HEK293 (cell line): ENCODE data around the gene SH3GL1.

Experiments
- CTCF ChIA-PET: fragments of 350-600 bp; formaldehyde crosslinking; extraction: SDS; loops from one replicate; lab custom pipeline; 2021; ENCODE audit warnings: antibody characterized with exemption; lab: Yijun Ruan, JAX
- POLR2A ChIA-PET: fragments of 300-600 bp; formaldehyde crosslinking; extraction: SDS; loops from one replicate; lab custom pipeline; 2020; ENCODE audit warnings: antibody characterized with exemption, inconsistent platforms; lab: Yijun Ruan, JAX
- H3K27ac ChIP-seq: fragments of 200-500 bp; sonication (Bioruptor generic); 2 replicates; pipeline ENCODE4 v1.5.1; 2014; ENCODE audit warnings: low read depth, low read length, control low read depth, inconsistent platforms; ENCODE audit errors: extremely low read depth
- H3K36me3 ChIP-seq, 2 experiments: fragments of 200-500 bp in 1 of 2; sonication (Bioruptor generic) in 1 of 2; 1 replicate in 1 of 2; 2 replicates in 1 of 2; pipeline ENCODE4 v1.5.1; 2014 to 2017; ENCODE audit warnings: inconsistent platforms in 2 of 2, low read length in 2 of 2; ENCODE audit not compliant: control insufficient read depth in 2 of 2, insufficient read depth in 1 of 2
- H3K4me1 ChIP-seq: fragments of 200-500 bp; sonication (Bioruptor generic); 2 replicates; pipeline ENCODE4 v1.5.1; 2014; ENCODE audit warnings: mild to moderate bottlenecking, low read length, inconsistent platforms; ENCODE audit not compliant: control insufficient read depth, insufficient read depth
- H3K4me3 ChIP-seq: 2 replicates; pipeline ENCODE4 v1.5.1; 2011; ENCODE audit warnings: low read depth, mild to moderate bottlenecking, control low read depth, low read length, moderate library complexity
- H3K9me3 ChIP-seq: fragments of 200-500 bp; sonication (Bioruptor generic); 2 replicates; pipeline ENCODE4 v1.5.1; 2014; ENCODE audit warnings: low read depth, low read length, inconsistent platforms; ENCODE audit not compliant: control insufficient read depth, insufficient read depth
- MZF1 ChIP-seq: fragments of 450-650 bp; formaldehyde crosslinking; IDR thresholded peaks from 2 replicates; pipeline ENCODE4 v1.5.1; 2017; ENCODE audit warnings: missing biosample characterization, missing genetic modification characterization, borderline replicate concordance
- PRDM10 ChIP-seq: fragments of 450-650 bp; formaldehyde crosslinking; IDR thresholded peaks from 2 replicates; pipeline ENCODE4 v1.5.1; 2016; ENCODE audit warnings: missing biosample characterization, missing genetic modification characterization
- ZNF10 ChIP-seq: fragments of 450-650 bp; formaldehyde crosslinking; IDR thresholded peaks from 2 replicates; pipeline ENCODE4 v1.5.1; 2017; ENCODE audit warnings: missing biosample characterization, missing genetic modification characterization
- ZNF184 ChIP-seq: fragments of 450-650 bp; IDR thresholded peaks from 2 replicates; pipeline ENCODE4 v1.5.1; 2018; ENCODE audit warnings: missing biosample characterization, mild to moderate bottlenecking, missing genetic modification characterization
- ZNF341 ChIP-seq: fragments of 450-650 bp; formaldehyde crosslinking; IDR thresholded peaks from 2 replicates; pipeline ENCODE4; 2016; ENCODE audit warnings: low read depth, missing biosample characterization, missing genetic modification characterization
- ZNF398 ChIP-seq: fragments of 450-650 bp; formaldehyde crosslinking; IDR thresholded peaks from 2 replicates; pipeline ENCODE4 v1.5.1; 2017; ENCODE audit warnings: missing biosample characterization, missing genetic modification characterization
- ZNF449 ChIP-seq: fragments of 450-650 bp; formaldehyde crosslinking; IDR thresholded peaks from 2 replicates; pipeline ENCODE4 v1.5.1; 2017; ENCODE audit warnings: missing biosample characterization, mild to moderate bottlenecking, missing genetic modification characterization, moderate library complexity
- ZNF544 ChIP-seq: fragments of 450-650 bp; formaldehyde crosslinking; IDR thresholded peaks from 2 replicates; pipeline ENCODE4 v1.5.0; 2017; ENCODE audit warnings: missing biosample characterization, missing genetic modification characterization
- ZNF624 ChIP-seq: fragments of 450-650 bp; formaldehyde crosslinking; IDR thresholded peaks from 2 replicates; pipeline ENCODE4 v1.5.1; 2017; ENCODE audit warnings: missing biosample characterization, missing genetic modification characterization
- ZNF837 ChIP-seq: fragments of 450-650 bp; formaldehyde crosslinking; IDR thresholded peaks from 2 replicates; pipeline ENCODE4 v1.5.1; 2016; ENCODE audit warnings: missing biosample characterization, missing genetic modification characterization
- TF ChIP-seq, protein P1 (sequence below): fragments of 450-650 bp; formaldehyde crosslinking; IDR thresholded peaks from 2 replicates; pipeline ENCODE4 v1.5.1; 2016; ENCODE audit warnings: missing biosample characterization, missing genetic modification characterization, low read depth

Gene SH3GL1

GRCh38 chr19:4357095-4357797 lies 43.1 kb downstream of the SH3GL1 start (continued):
- TF ChIP-seq ZNF398 (tag by site-specific recombination) (0 out of 2 replicates have a peak, but pooled peaks have one; percentile 35), ZNF624 (tag by site-specific recombination) (no peak)
- TF ChIP-seq, all 188 proteins: peak for 2

DNA sequence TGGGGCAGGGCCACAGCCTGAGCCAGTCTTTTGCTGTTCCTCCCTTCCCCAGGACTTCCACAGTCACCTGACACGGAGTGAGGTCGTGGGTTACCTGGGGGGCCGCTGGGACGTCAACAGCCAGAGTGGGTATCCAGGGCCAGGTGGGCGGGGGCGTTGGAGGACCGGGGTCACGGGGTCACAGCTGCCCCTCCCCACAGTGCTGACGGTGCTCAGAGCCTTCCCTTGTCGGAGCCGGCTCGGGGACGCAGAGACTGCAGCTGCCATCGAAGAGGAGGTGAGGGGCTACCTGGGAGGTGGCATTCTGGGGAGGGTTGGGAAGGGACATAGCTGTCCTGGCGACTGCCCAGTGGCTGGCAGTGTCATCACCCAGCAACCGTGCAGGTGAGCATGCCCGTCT lies 45.5 kb downstream of the SH3GL1 start:
- CTCF ChIA-PET, result interaction anchor here (0.6 to 5.0 kb wide), 4 partner anchors 22 to 455 kb away, joined by 3 to 92 read pairs (median 6); no protein-coding TSS in a partner anchor
- TF ChIP-seq ZNF837 (tag by site-specific recombination) (no peak), ZNF544 (no peak), PRDM10 (peak; percentile 56), MZF1 (tag by site-specific recombination) (no peak), ZNF184 (tag by site-specific recombination) (no peak), ZNF449 (tag by site-specific recombination) (no peak)
- H3K36me3 ChIP-seq, result peaks cover 3 to 35% of the 10 kb centered on the region in 2 experiments; a peak in 2 of 3 replicates
- H3K27ac ChIP-seq, result no peak overlapping the region
- no peak overlapping the region for H3K4me3 ChIP-seq
- H3K9me3 ChIP-seq, result no peaks in the 10 kb centered on the region
- POLR2A ChIA-PET, result interaction anchor here (0.6 to 1.3 kb wide), 5 partner anchors 12 to 1340 kb away, joined by 3 to 6 read pairs (median 4); partner anchors contain the start of gene MPND
- H3K4me1 ChIP-seq, result no peaks in the 10 kb centered on the region

GRCh38 chr19:4354282-4354681 lies 46.1 kb downstream of the SH3GL1 start:
- Histone ChIP-seq H3K27ac (no peak overlapping the region), H3K36me3 (peaks cover 3 to 33% of the 10 kb centered on the region in 2 experiments; a peak in 2 of 3 replicates), H3K9me3 (no peaks in the 10 kb centered on the region), H3K4me1 (no peaks in the 10 kb centered on the region), H3K4me3 (no peak overlapping the region)
- TF ChIP-seq, protein P1, sequence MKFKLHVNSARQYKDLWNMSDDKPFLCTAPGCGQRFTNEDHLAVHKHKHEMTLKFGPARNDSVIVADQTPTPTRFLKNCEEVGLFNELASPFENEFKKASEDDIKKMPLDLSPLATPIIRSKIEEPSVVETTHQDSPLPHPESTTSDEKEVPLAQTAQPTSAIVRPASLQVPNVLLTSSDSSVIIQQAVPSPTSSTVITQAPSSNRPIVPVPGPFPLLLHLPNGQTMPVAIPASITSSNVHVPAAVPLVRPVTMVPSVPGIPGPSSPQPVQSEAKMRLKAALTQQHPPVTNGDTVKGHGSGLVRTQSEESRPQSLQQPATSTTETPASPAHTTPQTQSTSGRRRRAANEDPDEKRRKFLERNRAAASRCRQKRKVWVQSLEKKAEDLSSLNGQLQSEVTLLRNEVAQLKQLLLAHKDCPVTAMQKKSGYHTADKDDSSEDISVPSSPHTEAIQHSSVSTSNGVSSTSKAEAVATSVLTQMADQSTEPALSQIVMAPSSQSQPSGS (tag by site-specific recombination), result no peak
- TF ChIP-seq ZNF341 (tag by site-specific recombination) (peak; percentile 34; the same call in 1 of the 2 replicates), ZNF10 (tag by site-specific recombination) (peak; percentile 50; the same call in 1 of the 2 replicates)
- ChIA-PET POLR2A (interaction anchor here (0.6 to 1.3 kb wide), 2 partner anchors 11 to 32 kb away, joined by 3 to 6 read pairs; no protein-coding TSS in a partner anchor), CTCF (interaction anchor here (0.6 to 5.0 kb wide), 4 partner anchors 7 to 456 kb away, joined by 3 to 92 read pairs (median 6); partner anchors contain the start of gene SH3GL1)
